ENCODE measurements around the gene CDC34. TPM values are rescaled to one million over a fixed set of nuclear protein-coding genes. Genes with fewer than 3 reads are reported as not detected.
"Not testable (repeated sequence)": the region's sequence is repeated elsewhere in the genome, so short reads cannot be mapped to it uniquely, and the experiment has no call there.

The CDC34 gene
- total RNA-seq, 1 donor from 2014 or later = 30.8 TPM

GRCh38 chr19:573519-573825 lies 41.9 kb downstream of the CDC34 start:
- no peak for DNase-seq (ENCODE audit: low spot score)

DNA sequence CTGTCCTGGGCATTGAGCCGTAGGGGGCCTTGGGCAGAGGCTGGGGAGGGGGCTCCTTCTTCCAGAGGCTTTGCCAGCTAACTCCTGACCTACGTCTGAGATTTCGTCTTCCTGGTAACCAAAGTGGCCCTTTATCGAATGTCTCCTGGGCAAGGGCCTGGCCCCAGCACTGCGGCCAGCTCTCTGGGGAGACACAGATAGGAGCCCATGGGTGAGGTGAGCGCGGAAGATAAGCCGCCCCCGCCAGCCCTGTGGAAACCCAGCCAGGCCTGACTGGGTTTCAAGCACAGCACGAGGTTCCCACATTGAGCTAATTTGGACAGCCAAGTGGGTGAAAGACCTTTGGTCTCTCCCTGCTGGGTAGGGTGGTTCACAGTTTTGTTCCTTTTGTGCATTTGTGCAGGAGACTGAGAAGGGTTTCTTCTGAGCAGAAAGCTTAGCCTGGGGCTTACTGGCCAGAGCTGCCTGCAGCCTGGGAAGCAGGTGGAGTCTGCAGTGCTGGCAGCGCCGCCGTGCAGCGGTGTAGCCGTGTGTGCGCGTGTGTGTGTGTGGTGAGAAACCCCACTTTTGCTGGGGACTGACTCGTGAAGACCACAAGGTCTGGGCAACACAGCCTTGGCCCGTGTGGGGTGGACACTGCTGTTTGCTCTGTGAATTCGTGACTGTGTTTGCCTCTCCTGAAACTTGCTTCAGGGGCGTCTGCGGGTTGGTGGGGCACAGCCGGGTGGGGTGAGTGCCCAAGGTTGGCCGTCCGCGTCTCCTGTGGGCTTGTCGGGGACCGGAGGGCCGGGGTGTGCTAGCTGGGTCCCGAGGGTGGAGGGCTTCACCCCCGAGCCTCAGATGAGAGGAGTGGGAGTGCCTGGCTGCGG lies 43.3 kb downstream of the CDC34 start:
- DNase-seq (ENCODE audit: low spot score) = no peak

GRCh38 chr19:575527-576506 lies 44.3 kb downstream of the CDC34 start:
- no peak for DNase-seq (ENCODE audit: low spot score)

- no peak for DNase-seq (ENCODE audit: low spot score)
These were observed 45.3 kb downstream of the CDC34 start for GRCh38 chr19:576768-577438.

DNA sequence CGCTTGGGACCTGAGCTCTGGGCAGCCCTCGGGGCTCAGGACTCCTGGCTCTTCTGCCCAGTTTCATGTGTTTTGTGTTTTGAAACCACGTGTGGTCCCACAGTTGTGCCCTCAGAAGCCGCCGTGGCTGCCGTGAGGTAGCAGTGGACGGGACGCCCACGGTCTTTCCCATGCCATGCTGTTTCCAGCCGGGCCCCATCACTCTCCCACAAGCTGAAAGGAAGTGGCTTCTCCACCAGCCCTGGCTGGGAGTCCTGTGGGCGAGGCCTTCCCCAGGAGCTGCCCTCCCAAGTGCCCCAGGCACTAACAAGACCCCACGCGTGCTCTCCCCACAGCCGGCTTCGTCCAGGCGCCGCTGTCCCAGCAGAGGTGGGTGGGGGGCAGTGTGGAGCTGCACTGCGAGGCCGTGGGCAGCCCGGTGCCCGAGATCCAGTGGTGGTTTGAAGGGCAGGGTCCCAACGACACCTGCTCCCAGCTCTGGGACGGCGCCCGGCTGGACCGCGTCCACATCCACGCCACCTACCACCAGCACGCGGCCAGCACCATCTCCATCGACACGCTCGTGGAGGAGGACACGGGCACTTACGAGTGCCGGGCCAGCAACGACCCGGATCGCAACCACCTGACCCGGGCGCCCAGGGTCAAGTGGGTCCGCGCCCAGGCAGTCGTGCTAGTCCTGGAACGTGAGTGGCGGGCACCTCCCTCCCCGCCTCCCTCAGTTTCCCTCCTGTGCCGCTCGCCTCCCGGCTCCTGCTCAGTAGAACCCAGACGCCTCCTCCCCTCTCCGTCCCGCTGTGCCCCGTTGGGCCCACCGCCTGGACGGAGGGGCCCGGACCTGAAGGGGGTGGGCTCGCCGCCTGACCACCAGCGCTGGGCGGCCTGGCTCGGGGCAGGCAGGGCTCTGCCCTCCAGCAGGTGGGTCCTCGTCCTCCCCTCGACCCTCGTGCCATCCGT lies 46.2 kb downstream of the CDC34 start:
- DNase-seq (ENCODE audit: low spot score) = no peak

GRCh38 chr19:579111-579841 lies 47.7 kb downstream of the CDC34 start:
- DNase-seq (ENCODE audit: low spot score) = no peak

- no peak for DNase-seq (ENCODE audit: low spot score)
These were observed 48.2 kb downstream of the CDC34 start for GRCh38 chr19:579842-580155.

DNA sequence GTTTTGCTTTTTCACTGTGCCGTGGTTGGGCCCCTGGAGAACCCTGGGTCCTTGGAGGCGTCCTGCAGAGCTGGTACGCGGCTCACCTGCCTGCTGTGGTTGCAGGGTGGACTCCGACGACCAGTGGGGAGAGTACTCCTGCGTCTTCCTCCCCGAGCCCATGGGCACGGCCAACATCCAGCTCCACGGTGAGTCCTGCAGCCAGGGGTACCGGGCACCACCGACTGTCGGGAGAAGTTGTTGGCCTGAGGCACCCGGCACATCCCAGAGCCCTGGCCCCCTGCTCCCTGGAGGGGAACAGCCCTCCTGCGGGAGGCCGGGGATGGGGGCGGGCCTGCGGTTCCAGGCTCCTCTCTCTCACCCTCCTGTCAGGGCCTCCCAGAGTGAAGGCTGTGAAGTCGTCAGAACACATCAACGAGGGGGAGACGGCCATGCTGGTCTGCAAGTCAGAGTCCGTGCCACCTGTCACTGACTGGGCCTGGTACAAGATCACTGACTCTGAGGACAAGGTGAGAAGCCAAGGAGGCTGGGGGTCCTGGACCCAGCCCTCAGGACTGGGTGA lies 48.8 kb downstream of the CDC34 start:
- DNase-seq (ENCODE audit: low spot score) = no peak

GRCh38 chr19:581399-582111 lies 50.0 kb downstream of the CDC34 start:
- DNase-seq (ENCODE audit: low spot score) = no peak

GRCh38 chr19:582497-583197 lies 51.1 kb downstream of the CDC34 start:
- no peak for DNase-seq (ENCODE audit: low spot score)

GRCh38 chr19:583198-583967 lies 51.8 kb downstream of the CDC34 start:
- DNase-seq (ENCODE audit: low spot score) = no peak

DNA sequence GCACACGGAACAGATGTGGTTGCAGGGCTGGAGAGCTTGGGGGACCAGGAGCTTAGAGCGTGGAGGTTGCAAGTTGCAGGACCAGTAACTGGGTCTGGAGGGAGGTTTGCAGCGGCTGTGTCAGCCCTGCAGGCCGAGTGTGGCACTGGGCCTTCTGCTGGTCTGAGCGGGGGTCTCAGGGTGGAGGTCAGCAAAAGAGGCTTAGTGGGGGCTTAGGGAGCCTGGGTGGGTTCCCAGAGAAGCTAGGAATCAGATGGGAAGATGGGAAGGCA lies 52.3 kb downstream of the CDC34 start:
- DNase-seq (ENCODE audit: low spot score) = no peak

DNA sequence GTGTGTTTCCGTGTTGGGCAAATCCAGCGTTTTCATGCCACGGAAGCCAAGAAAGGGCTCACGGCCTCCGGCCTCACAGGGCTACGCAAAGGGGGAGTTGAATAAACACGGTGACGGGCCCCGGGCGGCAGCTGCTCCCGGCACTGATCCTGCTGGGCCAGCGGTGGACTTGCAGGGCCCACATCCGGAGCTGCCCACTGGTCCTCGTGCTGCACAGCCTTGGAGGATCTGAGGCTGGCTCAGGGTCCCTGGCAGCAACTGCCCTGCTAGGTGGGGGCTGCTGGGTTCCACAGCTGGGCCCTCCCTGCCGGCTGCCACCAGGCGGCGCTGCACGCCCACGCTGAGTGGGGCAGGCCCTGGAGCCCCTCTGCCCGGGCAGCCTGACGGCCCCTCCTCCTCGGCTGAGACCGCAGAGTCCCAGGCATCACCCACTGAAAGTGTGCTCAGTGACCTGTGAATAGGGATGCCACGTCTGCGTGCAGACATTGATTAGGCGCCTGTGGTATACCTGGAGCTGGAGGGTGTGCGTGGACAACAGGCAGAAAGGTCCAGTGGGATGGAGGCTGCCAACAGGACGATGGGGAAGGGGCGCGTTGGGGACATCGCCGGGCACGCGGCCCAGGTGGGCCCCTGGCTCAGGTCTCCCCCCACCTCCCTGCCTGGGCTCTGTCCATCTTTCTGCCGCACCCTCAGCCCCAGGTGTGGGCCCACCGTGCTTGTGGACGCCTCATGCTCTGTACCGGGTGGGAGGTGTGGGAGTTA lies 52.9 kb downstream of the CDC34 start:
- no peak for DNase-seq (ENCODE audit: low spot score)

GRCh38 chr19:585146-585545 lies 53.6 kb downstream of the CDC34 start:
- DNase-seq (ENCODE audit: low spot score) = not testable (repeated sequence)

- DNase-seq (ENCODE audit: low spot score) = no peak
These were observed 54.1 kb downstream of the CDC34 start for GRCh38 chr19:585551-586110.

DNA sequence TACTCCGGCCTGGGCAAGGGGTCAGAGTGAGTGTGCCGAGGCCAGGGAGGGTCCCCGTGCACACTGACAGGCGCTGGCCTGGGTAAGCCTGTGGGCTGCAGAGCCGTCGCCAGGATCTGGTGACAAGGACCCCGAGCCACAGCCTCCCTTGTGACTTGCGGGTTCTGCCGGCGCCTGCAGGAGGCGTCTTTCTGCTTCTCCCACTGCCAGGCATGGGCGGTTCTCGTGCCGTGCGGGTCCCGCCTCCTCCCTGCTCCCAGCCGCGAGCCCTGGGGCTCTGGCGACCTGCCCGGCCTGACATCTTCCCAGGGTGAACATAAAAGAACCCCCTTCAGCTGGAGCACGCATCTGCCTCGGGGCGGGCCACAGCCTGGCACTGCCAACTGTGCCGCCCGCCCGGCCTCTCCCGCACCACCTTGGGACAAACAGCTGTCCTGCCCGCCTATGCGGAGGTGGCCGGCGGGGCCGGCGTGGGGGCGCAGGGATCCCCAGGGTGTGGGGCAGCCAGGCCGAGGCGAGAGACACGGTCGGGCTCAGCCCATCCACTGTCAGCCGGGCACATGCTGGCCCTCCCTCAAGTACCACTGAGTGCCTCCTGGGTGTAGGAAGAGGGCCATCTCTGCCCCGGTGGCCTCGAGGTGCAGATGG lies 56.7 kb downstream of the CDC34 start:
- DNase-seq (ENCODE audit: low spot score) = no peak

Data from ureter (tissue), 1 donor.